Thyroid gland (tissue), 4 donors: ENCODE results near the gene CDKN2D.

Experiments
- CTCF ChIP-seq, 6 experiments: fragments of 200-600 bp in 3 of 6; fragments of 450-650 bp in 3 of 6; sonication (generic) in 3 of 6; IDR thresholded peaks; one replicate each; pipeline ENCODE4 v1.5.1; 2016 to 2019; ENCODE audit warnings: antibody characterized with exemption in 6 of 6, mild to moderate bottlenecking in 2 of 6, inconsistent platforms in 1 of 6, moderate library complexity in 1 of 6
- POLR2A ChIP-seq, 2 donors: fragments of 450-650 bp; IDR thresholded peaks; one replicate each; pipeline ENCODE4 v1.6.1; 2017; ENCODE audit warnings: antibody characterized with exemption in 2 of 2, mild to moderate bottlenecking in 2 of 2, moderate library complexity in 1 of 2

GRCh38 chr19:10566408-10566657 lies 2.4 kb downstream of the CDKN2D start:
- TF ChIP-seq CTCF (IDR thresholded peaks at IDR 0.05) (no peak), POLR2A (IDR thresholded peaks at IDR 0.05) (no peak)
